Measurements from ENCODE around the gene STPG4. TPM values are rescaled to one million over a fixed set of nuclear protein-coding genes. Genes with fewer than 3 reads are reported as not detected.
"Not testable (repeated sequence)": the region's sequence is repeated elsewhere in the genome, so short reads cannot be mapped to it uniquely, and the experiment has no call there.

The STPG4 gene
- total and polyA plus RNA-seq, 4 experiments from 2014 or later, result 0.58 to 0.72 TPM; not detected in 2

DNA sequence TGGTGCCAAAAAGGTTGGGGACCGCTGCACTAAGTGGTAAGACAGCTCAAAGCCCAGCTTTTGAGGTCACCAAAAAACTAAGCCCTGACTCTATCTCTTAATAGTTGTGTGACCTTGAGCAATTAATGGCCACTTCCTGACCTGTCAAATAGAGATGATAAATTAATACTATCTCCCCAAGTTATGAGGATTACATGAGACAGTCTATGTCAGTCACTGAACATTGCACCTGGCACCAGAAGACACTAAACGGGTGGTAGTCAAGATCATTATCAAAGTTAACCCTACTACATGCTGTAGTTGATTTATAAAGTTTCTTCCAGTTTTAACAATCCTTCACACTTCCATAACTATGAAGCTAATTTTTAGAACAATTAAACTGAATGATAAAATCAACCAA lies 36.5 kb downstream of the STPG4 start:
- H3K27ac ChIP-seq (ENCODE audit: low read depth, low read length), result no peak overlapping the region
- H3K36me3 ChIP-seq (ENCODE audit: insufficient read depth, low read length), result no peaks in the 10 kb centered on the region
- DNase-seq, result no peak
- H3K4me3 Mint-ChIP-seq, result no peak overlapping the region
- peaks cover 0 to 1% of the 10 kb centered on the region in 2 donors for H3K27me3 Mint-ChIP-seq
- H3K36me3 Mint-ChIP-seq, result no peaks in the 10 kb centered on the region
- no peaks in the 10 kb centered on the region for H3K27me3 ChIP-seq (ENCODE audit: insufficient read depth, low read length)
- POLR2A ChIA-PET (ENCODE audit: partially characterized antibody), result no interaction called here
- H3K4me3 ChIP-seq (ENCODE audit: low read length in 2 of 2), result no peak overlapping the region
- no peak overlapping the region for H3K27ac Mint-ChIP-seq
- no peaks in the 10 kb centered on the region for H3K4me1 ChIP-seq (ENCODE audit: insufficient read depth, low read length)
- H3K4me1 Mint-ChIP-seq, result no peaks in the 10 kb centered on the region
- CTCF ChIA-PET (ENCODE audit: partially characterized antibody), result interaction anchor here (0.7 kb wide), 1 partner anchor 9 kb away, joined by 3 read pairs; no protein-coding TSS in a partner anchor
- H3K9me3 ChIP-seq (ENCODE audit: control insufficient read depth in 1 of 2, low read length in 2 of 2), result no peaks in the 10 kb centered on the region
- no peaks in the 10 kb centered on the region for H3K9me3 Mint-ChIP-seq
- intact Hi-C loops (cut with micrococcal nuclease), result no loop called here

DNA sequence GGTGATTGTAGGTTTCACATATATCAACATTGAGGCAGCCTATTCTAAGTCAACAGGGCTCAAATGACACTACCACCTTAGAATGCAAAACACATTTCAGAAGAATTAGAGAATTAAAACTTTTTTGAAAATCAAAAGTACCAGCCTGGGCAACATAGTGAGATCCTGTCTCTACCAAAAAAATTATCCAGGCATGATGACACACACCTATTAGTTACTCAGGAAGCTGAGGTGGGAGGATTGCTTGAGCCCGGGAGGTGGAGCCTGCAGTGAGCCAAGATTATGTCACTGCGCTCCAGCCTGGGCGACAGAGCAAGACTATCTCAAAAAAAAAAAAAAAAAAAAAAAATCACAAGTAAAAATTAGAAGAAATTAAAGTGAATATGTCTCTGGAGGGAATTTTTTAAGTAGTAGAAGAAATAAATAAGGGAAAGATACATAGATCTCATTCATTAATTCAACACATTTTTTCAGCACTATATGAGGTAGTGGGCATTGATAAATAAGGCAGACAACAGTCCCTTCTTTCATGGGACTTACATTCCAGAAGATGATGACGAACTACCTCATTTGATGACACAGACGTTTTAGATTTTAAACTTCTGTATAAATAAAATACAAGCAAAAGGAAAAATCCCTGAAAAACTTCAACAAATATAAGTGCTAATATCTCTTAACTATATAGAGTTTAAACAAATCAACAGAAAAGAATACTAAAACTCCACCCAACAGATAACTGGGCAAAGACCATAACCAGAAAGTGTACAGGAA lies 42.3 kb downstream of the STPG4 start:
- no peaks in the 10 kb centered on the region for H3K36me3 Mint-ChIP-seq
- intact Hi-C loops (cut with micrococcal nuclease), result no loop called here
- H3K27ac ChIP-seq (ENCODE audit: low read depth, low read length), result no peak overlapping the region
- DNase-seq, result no peak
- no peaks in the 10 kb centered on the region for H3K4me1 ChIP-seq (ENCODE audit: insufficient read depth, low read length)
- no peak overlapping the region for H3K4me3 ChIP-seq (ENCODE audit: low read length in 2 of 2)
- H3K4me1 Mint-ChIP-seq, result no peaks in the 10 kb centered on the region
- H3K9me3 ChIP-seq (ENCODE audit: control insufficient read depth in 1 of 2, low read length in 2 of 2), result no peaks in the 10 kb centered on the region
- ChIA-PET POLR2A (ENCODE audit: partially characterized antibody) (no interaction called here), CTCF (ENCODE audit: partially characterized antibody) (no interaction called here)
- H3K4me3 Mint-ChIP-seq, result no peak overlapping the region
- no peak overlapping the region for H3K27ac Mint-ChIP-seq
- H3K27me3 ChIP-seq (ENCODE audit: insufficient read depth, low read length), result no peaks in the 10 kb centered on the region
- no peaks in the 10 kb centered on the region for H3K36me3 ChIP-seq (ENCODE audit: insufficient read depth, low read length)
- H3K9me3 Mint-ChIP-seq, result no peaks in the 10 kb centered on the region
- no peaks in the 10 kb centered on the region for H3K27me3 Mint-ChIP-seq

DNA sequence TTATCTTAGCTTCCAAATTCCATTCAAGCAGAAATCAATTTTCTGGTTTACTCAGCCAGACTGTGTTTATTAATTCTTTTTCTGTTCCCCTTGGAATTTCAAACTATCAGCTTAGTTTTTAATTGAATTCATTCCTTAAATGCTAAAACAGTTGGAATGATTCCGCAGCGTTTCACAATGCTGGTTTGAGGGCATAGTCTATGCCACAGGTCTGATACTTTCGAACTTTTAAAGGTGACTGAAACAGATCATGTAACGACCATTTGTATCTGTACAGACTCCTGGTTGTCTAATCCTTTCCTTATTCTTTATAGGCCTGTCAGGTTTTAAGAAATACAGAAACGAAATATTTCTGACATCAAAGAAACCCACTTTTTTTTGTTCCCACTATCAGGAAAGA lies 45.4 kb downstream of the STPG4 start:
- Mint-ChIP-seq H3K9me3 (no peaks in the 10 kb centered on the region), H3K27ac (no peak overlapping the region), H3K27me3 (no peaks in the 10 kb centered on the region), H3K4me3 (no peak overlapping the region), H3K36me3 (no peaks in the 10 kb centered on the region), H3K4me1 (peaks cover 0 to 4% (median 0%) of the 10 kb centered on the region in 4 donors)
- no peaks in the 10 kb centered on the region for H3K36me3 ChIP-seq (ENCODE audit: insufficient read depth, low read length)
- no peaks in the 10 kb centered on the region for H3K9me3 ChIP-seq (ENCODE audit: control insufficient read depth in 1 of 2, low read length in 2 of 2)
- H3K4me3 ChIP-seq (ENCODE audit: low read length in 2 of 2), result no peak overlapping the region
- H3K27ac ChIP-seq (ENCODE audit: low read depth, low read length), result no peak overlapping the region
- no peaks in the 10 kb centered on the region for H3K27me3 ChIP-seq (ENCODE audit: insufficient read depth, low read length)
- DNase-seq, result no peak
- ChIA-PET POLR2A (ENCODE audit: partially characterized antibody) (no interaction called here), CTCF (ENCODE audit: partially characterized antibody) (no interaction called here)
- intact Hi-C loops (cut with micrococcal nuclease), result no loop called here
- no peaks in the 10 kb centered on the region for H3K4me1 ChIP-seq (ENCODE audit: insufficient read depth, low read length)

DNA sequence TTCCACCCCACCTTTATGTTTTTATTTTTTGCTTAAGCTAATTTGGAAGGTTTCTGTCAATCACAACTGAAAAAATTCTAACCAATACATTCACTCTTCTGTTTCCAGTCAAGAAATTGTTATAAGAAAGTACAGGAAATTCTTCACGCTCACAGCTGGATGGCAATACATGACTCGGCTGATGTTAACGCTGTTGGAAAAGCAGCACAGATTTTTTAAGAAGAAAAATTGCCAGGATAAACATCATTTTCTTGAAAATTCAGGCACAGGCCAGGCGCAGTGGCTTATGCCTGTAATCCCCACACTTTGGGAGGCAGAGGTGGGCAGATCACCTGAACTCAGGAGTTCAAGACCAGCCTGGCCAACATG lies 46.1 kb downstream of the STPG4 start:
- DNase-seq, result no peak
- intact Hi-C loops (cut with micrococcal nuclease), result no loop called here
- no peak overlapping the region for H3K27ac Mint-ChIP-seq
- H3K36me3 Mint-ChIP-seq, result no peaks in the 10 kb centered on the region
- H3K9me3 Mint-ChIP-seq, result no peaks in the 10 kb centered on the region
- no peaks in the 10 kb centered on the region for H3K27me3 Mint-ChIP-seq
- H3K4me3 Mint-ChIP-seq, result no peak overlapping the region
- no peaks in the 10 kb centered on the region for H3K36me3 ChIP-seq (ENCODE audit: insufficient read depth, low read length)
- POLR2A ChIA-PET (ENCODE audit: partially characterized antibody), result no interaction called here
- H3K4me1 ChIP-seq (ENCODE audit: insufficient read depth, low read length), result no peaks in the 10 kb centered on the region
- H3K4me3 ChIP-seq (ENCODE audit: low read length in 2 of 2), result no peak overlapping the region
- no peaks in the 10 kb centered on the region for H3K27me3 ChIP-seq (ENCODE audit: insufficient read depth, low read length)
- H3K9me3 ChIP-seq (ENCODE audit: control insufficient read depth in 1 of 2, low read length in 2 of 2), result no peaks in the 10 kb centered on the region
- H3K4me1 Mint-ChIP-seq, result peaks cover 0 to 4% (median 0%) of the 10 kb centered on the region in 4 donors
- CTCF ChIA-PET (ENCODE audit: partially characterized antibody), result no interaction called here
- H3K27ac ChIP-seq (ENCODE audit: low read depth, low read length), result no peak overlapping the region

DNA sequence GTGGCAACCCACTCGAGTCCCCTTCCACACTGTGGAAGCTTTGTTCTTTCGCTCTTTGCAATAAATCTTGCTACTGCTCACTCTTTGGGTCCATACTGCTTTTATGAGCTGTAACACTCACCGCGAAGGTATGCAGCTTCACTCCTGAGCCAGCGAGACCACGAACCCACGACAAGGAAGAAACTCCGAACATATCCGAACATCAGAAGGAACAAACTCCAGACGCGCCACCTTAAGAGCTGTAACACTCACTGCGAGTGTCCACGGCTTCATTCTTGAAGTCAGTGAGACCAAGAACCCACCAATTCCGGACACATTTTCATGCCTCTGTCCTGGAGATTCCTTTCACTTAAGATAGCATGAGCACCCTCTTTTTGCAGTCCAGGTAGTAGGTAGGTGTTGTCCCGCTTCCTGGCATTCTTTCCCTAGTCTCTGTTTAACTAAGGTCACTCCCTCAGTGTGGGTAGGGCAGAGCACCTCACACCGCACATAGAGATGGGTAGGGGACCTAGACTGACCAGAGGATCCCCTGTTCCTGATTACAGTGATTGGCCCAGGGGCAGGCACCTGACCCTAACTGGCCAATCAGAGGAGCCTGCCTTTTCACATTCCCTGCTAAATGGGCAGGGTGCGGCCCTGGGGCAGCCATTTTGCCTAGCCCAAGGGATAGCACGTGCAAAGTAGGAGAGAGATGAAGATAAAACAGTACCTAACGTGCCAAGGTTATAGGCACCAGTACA lies 46.7 kb downstream of the STPG4 start:
- H3K9me3 ChIP-seq (ENCODE audit: control insufficient read depth in 1 of 2, low read length in 2 of 2); H3K9me3 Mint-ChIP-seq; H3K27ac ChIP-seq (ENCODE audit: low read depth, low read length); H3K27me3 Mint-ChIP-seq; CTCF ChIA-PET (ENCODE audit: partially characterized antibody); POLR2A ChIA-PET (ENCODE audit: partially characterized antibody); DNase-seq; H3K4me3 ChIP-seq (ENCODE audit: low read length in 2 of 2); H3K27ac Mint-ChIP-seq; H3K36me3 Mint-ChIP-seq; H3K36me3 ChIP-seq (ENCODE audit: insufficient read depth, low read length); H3K4me3 Mint-ChIP-seq; intact Hi-C loops (cut with micrococcal nuclease); H3K27me3 ChIP-seq (ENCODE audit: insufficient read depth, low read length); H3K4me1 ChIP-seq (ENCODE audit: insufficient read depth, low read length); H3K4me1 Mint-ChIP-seq: not testable (repeated sequence)

DNA sequence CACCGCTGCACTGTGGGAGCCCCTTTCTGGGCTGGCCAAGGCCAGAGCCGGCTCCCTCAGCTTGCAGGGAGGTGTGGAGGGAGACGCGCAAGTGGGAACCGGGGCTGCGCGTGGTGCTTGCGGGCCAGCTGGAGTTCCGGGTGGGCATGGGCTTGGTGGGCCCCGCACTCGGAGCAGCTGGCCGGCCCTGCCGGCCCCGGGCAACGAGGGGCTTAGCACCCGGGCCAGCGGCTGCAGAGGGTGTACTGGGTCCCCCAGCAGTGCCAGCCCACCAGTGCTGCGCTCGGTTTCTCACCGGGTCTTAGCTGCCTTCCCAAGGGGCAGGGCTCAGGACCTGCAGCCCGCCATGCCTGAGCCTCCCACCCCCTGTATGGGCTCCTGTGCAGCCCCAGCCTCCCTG lies 47.9 kb downstream of the STPG4 start:
- H3K4me1 ChIP-seq (ENCODE audit: insufficient read depth, low read length); CTCF ChIA-PET (ENCODE audit: partially characterized antibody); H3K4me3 ChIP-seq (ENCODE audit: low read length in 2 of 2); intact Hi-C loops (cut with micrococcal nuclease); DNase-seq; H3K36me3 ChIP-seq (ENCODE audit: insufficient read depth, low read length); H3K9me3 ChIP-seq (ENCODE audit: control insufficient read depth in 1 of 2, low read length in 2 of 2); H3K27ac Mint-ChIP-seq; H3K9me3 Mint-ChIP-seq; H3K4me1 Mint-ChIP-seq; H3K4me3 Mint-ChIP-seq; H3K27ac ChIP-seq (ENCODE audit: low read depth, low read length); POLR2A ChIA-PET (ENCODE audit: partially characterized antibody); H3K27me3 ChIP-seq (ENCODE audit: insufficient read depth, low read length); H3K36me3 Mint-ChIP-seq; H3K27me3 Mint-ChIP-seq: not testable (repeated sequence)

DNA sequence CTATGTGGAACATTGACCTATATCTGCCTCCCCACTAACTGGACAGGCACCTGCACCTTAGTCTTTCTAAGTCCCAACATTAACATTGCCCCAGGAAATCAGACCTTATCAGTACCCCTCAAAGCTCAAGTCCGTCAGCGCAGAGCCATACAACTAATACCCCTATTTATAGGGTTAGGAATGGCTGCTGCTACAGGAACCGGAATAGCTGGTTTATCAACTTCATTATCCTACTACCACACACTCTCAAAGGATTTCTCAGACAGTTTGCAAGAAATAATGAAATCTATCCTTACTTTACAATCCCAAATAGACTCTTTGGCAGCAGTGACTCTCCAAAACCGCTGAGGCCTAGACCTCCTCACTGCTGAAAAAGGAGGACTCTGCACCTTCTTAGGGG lies 48.9 kb downstream of the STPG4 start:
- H3K27me3 Mint-ChIP-seq; H3K9me3 ChIP-seq (ENCODE audit: control insufficient read depth in 1 of 2, low read length in 2 of 2): not testable (repeated sequence)

More for the DNA sequence above, 48.9 kb downstream of the STPG4 start:
- DNase-seq; CTCF ChIA-PET (ENCODE audit: partially characterized antibody); H3K4me3 ChIP-seq (ENCODE audit: low read length in 2 of 2); H3K4me1 ChIP-seq (ENCODE audit: insufficient read depth, low read length); H3K27ac Mint-ChIP-seq; H3K36me3 ChIP-seq (ENCODE audit: insufficient read depth, low read length); H3K27me3 ChIP-seq (ENCODE audit: insufficient read depth, low read length); H3K4me3 Mint-ChIP-seq; H3K4me1 Mint-ChIP-seq; POLR2A ChIA-PET (ENCODE audit: partially characterized antibody); H3K27ac ChIP-seq (ENCODE audit: low read depth, low read length); H3K36me3 Mint-ChIP-seq; intact Hi-C loops (cut with micrococcal nuclease); H3K9me3 Mint-ChIP-seq: not testable (repeated sequence)
